Thymus (tissue), 11 donors: ENCODE results near the gene MAZ. TPM values are rescaled to one million over a fixed set of nuclear protein-coding genes. Genes with fewer than 3 reads are reported as not detected.
A peak's percentile ranks its signal among the peaks of the same experiment; 100 is the strongest.
"Not testable (repeated sequence)": the region's sequence is repeated elsewhere in the genome, so short reads cannot be mapped to it uniquely, and the experiment has no call there.

Source experiments
- DNase-seq, 9 donors: peaks; one replicate each; pipeline ENCODE4 v3.0.0-alpha.2; 2013; ENCODE audit warnings: low spot score in 9 of 9, low read depth in 6 of 9, missing footprints in 1 of 9
- H3K27ac ChIP-seq, 2 donors: one replicate each; pipeline ENCODE4 v1.5.1; 2013; ENCODE audit warnings: control low read depth in 1 of 2, low read depth in 1 of 2, low read length in 1 of 2, mild to moderate bottlenecking in 1 of 2, moderate library complexity in 1 of 2
- H3K27me3 ChIP-seq, 2 donors: one replicate each; pipeline ENCODE4 v1.5.1; 2013; ENCODE audit warnings: low read length in 1 of 2; ENCODE audit not compliant: control insufficient read depth in 2 of 2, insufficient read depth in 1 of 2
- H3K36me3 ChIP-seq, 2 donors: one replicate each; pipeline ENCODE4 v1.5.1; 2013; ENCODE audit warnings: low read length in 1 of 2, mild to moderate bottlenecking in 1 of 2, moderate library complexity in 1 of 2; ENCODE audit not compliant: control insufficient read depth in 2 of 2, insufficient read depth in 2 of 2
- H3K4me1 ChIP-seq, 2 donors: one replicate each; pipeline ENCODE4 v1.5.1; 2013; ENCODE audit warnings: low read length in 2 of 2; ENCODE audit not compliant: control insufficient read depth in 2 of 2, insufficient read depth in 2 of 2
- H3K4me3 ChIP-seq, 2 donors: one replicate each; pipeline ENCODE4 v1.5.1; 2013; ENCODE audit warnings: low read length in 2 of 2, control low read depth in 1 of 2, mild to moderate bottlenecking in 1 of 2
- H3K9me3 ChIP-seq, 2 donors: one replicate each; pipeline ENCODE4 v1.5.1; 2013; ENCODE audit warnings: low read length in 1 of 2, mild to moderate bottlenecking in 1 of 2; ENCODE audit not compliant: control insufficient read depth in 2 of 2, insufficient read depth in 1 of 2
- WGBS: extraction: QIAGEN DNeasy Blood & Tissue Kit; methylation state at CpG from one replicate; pipeline ENCODE4 v1.1.7; 2013; 5-methylcytosine and 5-hydroxymethylcytosine counted together
- polyA plus RNA-seq: library from polyadenylated mRNA; stranded (reverse); fragments of 200-250 nt; gene quantifications from one replicate; pipeline ENCODE4 v1.2.3, GENCODE V29; 2013
- total RNA-seq: library from RNA; stranded (reverse); fragments of 120-200 nt; gene quantifications from one replicate; pipeline ENCODE4 v1.2.4, GENCODE V29; 2013
- donor health status: healthy.

Gene MAZ
- total and polyA plus RNA-seq, 2 donors: 178 to 192 TPM

DNA sequence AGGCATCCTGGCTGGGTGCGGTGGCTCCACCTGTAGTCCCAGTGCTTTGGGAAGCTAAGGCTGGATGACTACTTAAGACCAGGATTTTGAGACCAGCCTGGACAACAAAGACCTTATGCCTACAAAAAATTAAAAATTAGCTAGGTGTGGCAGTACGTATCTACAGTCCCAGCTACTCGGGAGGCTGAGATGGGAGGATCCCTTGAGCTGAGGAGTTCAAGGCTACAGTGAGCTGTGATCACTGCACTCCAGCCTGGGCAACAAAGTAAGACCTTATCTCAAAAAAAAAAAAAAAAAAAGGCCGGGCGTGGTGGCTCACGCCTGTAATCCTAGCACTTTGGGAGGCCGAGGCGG, 20.0 kb downstream of the MAZ start:
- Histone ChIP-seq H3K4me1 (peaks cover 37 to 64% of the 10 kb centered on the region in 2 donors), H3K4me3 (no peak overlapping the region), H3K27me3 (no peaks in the 10 kb centered on the region), H3K27ac (peak overlapping the region in 1 of 2 donors; percentile 31), H3K9me3 (no peaks in the 10 kb centered on the region), H3K36me3 (peaks cover 13 to 16% of the 10 kb centered on the region in 2 donors)
- WGBS: 96% methylated on average over 5 of the region's 8 CpGs
- no peak for DNase-seq

DNA sequence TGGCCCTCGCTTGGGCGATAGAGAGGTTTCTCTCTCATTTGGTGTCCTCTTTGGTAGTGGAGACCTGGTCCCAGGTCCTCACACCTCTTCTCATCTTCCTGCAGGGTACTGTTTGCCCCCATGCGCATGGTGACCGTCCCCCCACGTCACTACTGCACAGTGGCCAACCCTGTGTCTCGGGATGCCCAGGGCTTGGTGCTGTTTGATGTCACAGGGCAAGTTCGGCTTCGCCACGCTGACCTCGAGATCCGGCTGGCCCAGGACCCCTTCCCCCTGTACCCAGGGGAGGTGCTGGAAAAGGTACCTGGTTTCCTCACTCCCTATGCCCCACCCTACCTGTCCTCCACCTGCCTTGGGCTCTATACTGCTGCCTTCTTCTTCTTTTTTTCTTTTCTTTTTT, 24.4 kb downstream of the MAZ start:
- 99% methylated on average over 11 of the region's 11 CpGs for WGBS
- Histone ChIP-seq H3K9me3 (peaks cover 0 to 8% of the 10 kb centered on the region in 2 donors), H3K4me1 (peaks cover 18 to 33% of the 10 kb centered on the region in 2 donors), H3K27me3 (no peaks in the 10 kb centered on the region), H3K4me3 (no peak overlapping the region), H3K27ac (no peak overlapping the region), H3K36me3 (peaks cover 18 to 32% of the 10 kb centered on the region in 2 donors)
- DNase-seq: no peak

DNA sequence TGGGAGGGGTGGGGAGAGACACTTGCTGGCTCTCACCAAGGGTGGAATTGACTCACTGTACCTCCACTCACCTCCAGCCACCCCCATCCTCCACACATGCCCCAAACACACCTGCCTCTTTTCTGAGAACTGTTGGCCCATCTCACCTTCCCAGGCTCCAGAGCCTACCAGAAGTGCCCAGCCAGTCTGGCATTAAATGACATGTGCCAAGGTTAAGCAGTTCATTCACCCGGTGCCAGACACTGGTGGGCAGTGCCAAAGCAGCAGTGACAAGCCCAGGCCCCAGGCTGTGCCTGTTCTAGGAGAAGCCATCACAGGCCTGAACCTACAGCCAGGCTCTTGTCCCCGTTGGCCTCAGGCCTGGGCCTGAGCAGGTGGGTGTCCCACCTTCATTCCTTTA, 25.2 kb downstream of the MAZ start:
- no peak overlapping the region for H3K4me3 ChIP-seq
- no peak overlapping the region for H3K27ac ChIP-seq
- peaks cover 11 to 25% of the 10 kb centered on the region in 2 donors for H3K4me1 ChIP-seq
- H3K36me3 ChIP-seq: peaks cover 19 to 34% of the 10 kb centered on the region in 2 donors
- H3K9me3 ChIP-seq: peaks cover 0 to 8% of the 10 kb centered on the region in 2 donors
- WGBS: 94% methylated on average over 2 of the region's 2 CpGs
- H3K27me3 ChIP-seq: no peaks in the 10 kb centered on the region
- no peak for DNase-seq

GRCh38 chr16:29833219-29833618, 26.9 kb downstream of the MAZ start:
- peaks cover 26 to 41% of the 10 kb centered on the region in 2 donors for H3K36me3 ChIP-seq
- H3K9me3 ChIP-seq, DNase-seq, H3K27ac ChIP-seq, H3K27me3 ChIP-seq, H3K4me1 ChIP-seq, H3K4me3 ChIP-seq: not testable (repeated sequence)
- 99% methylated on average over 4 of the region's 4 CpGs for WGBS

- Histone ChIP-seq H3K27ac (no peak overlapping the region), H3K9me3 (peaks cover 0 to 8% of the 10 kb centered on the region in 2 donors), H3K27me3 (no peaks in the 10 kb centered on the region), H3K4me1 (no peaks in the 10 kb centered on the region), H3K4me3 (no peak overlapping the region), H3K36me3 (peaks cover 27 to 43% of the 10 kb centered on the region in 2 donors)
- 99% methylated on average over 5 of the region's 5 CpGs for WGBS
- DNase-seq: no peak
Measured at GRCh38 chr16:29834079-29834478, 27.8 kb downstream of the MAZ start.

DNA sequence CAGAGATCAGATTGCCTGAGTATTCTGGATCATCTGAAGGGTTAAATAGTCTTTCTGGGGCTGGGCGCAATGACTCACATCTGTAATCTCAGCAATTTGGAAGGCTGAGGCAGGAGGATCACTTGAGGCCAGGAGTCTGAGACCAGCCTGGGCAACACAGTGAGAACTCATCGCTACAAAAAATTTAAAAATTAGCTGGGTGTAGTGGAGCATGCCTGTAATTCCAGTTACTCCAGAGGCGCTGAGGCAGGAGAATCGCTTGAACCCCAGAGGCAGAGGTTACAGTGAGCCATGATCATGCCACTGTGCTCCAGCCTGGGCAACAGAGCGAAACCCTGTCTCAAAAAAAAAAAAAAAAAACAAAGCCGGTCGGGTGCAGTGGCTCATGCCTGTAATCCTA, 29.6 kb downstream of the MAZ start:
- Histone ChIP-seq H3K4me1 (no peaks in the 10 kb centered on the region), H3K36me3 (peaks cover 28 to 44% of the 10 kb centered on the region in 2 donors), H3K27me3 (no peaks in the 10 kb centered on the region), H3K9me3 (peaks cover 0 to 8% of the 10 kb centered on the region in 2 donors), H3K27ac (no peak overlapping the region), H3K4me3 (no peak overlapping the region)
- WGBS: 99% methylated on average over 7 of the region's 7 CpGs
- no peak for DNase-seq

DNA sequence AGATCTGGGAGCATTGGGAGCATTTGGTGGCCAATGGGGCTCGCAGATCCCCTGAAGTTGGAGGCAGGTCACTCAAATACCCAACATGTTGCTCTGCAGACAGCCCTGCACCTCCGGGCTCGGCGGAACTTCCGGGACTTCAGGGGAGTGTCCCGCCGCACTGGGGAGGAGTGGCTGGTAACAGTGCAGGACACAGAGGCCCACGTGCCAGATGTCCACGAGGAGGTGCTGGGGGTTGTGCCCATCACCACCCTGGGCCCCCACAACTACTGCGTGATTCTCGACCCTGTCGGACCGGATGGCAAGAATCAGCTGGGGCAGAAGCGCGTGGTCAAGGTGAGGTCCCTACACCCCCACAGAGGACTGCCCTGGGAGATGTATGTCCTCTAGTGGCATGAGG, 30.3 kb downstream of the MAZ start:
- Histone ChIP-seq H3K27me3 (no peaks in the 10 kb centered on the region), H3K4me3 (no peak overlapping the region), H3K4me1 (no peaks in the 10 kb centered on the region), H3K36me3 (peaks cover 25 to 40% of the 10 kb centered on the region in 2 donors), H3K27ac (no peak overlapping the region), H3K9me3 (peaks cover 0 to 8% of the 10 kb centered on the region in 2 donors)
- 96% methylated on average over 15 of the region's 15 CpGs for WGBS
- DNase-seq: no peak

GRCh38 chr16:29837841-29838240, 31.5 kb downstream of the MAZ start:
- H3K9me3 ChIP-seq: peaks cover 0 to 8% of the 10 kb centered on the region in 2 donors
- H3K27ac ChIP-seq: no peak overlapping the region
- no peaks in the 10 kb centered on the region for H3K4me1 ChIP-seq
- DNase-seq: no peak
- 98% methylated on average over 5 of the region's 5 CpGs for WGBS
- H3K4me3 ChIP-seq: no peak overlapping the region
- no peaks in the 10 kb centered on the region for H3K27me3 ChIP-seq
- H3K36me3 ChIP-seq: peaks cover 25 to 46% of the 10 kb centered on the region in 2 donors

- WGBS: 97% methylated on average over 6 of the region's 6 CpGs
- no peak for DNase-seq
- peaks cover 19 to 37% of the 10 kb centered on the region in 2 donors for H3K36me3 ChIP-seq
- no peaks in the 10 kb centered on the region for H3K9me3 ChIP-seq
- no peaks in the 10 kb centered on the region for H3K4me1 ChIP-seq
- H3K4me3 ChIP-seq: no peak overlapping the region
- no peak overlapping the region for H3K27ac ChIP-seq
- H3K27me3 ChIP-seq: no peaks in the 10 kb centered on the region
Measured at GRCh38 chr16:29839822-29840221, 33.5 kb downstream of the MAZ start.

DNA sequence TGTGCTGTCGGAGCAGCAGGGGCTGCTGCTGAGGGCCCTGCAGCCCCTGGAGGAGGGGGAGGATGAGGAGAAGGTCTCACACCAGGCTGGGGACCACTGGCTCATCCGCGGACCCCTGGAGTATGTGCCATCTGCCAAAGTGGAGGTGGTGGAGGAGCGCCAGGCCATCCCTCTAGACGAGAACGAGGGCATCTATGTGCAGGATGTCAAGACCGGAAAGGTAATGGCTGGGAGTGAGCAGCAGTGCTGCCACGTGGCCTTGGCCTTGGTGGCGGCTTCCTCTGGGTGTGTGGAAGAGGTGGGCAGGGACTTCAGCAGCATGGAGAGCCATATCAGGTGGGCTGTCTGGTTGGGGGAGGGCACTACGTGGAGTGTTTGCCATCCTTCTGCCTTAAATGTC, 33.9 kb downstream of the MAZ start:
- Histone ChIP-seq H3K27ac (no peak overlapping the region), H3K36me3 (peaks cover 19 to 36% of the 10 kb centered on the region in 2 donors), H3K9me3 (no peaks in the 10 kb centered on the region), H3K4me1 (no peaks in the 10 kb centered on the region), H3K27me3 (no peaks in the 10 kb centered on the region), H3K4me3 (no peak overlapping the region)
- WGBS: 91% methylated on average over 10 of the region's 10 CpGs
- no peak for DNase-seq
